Suprapubic skin (tissue), 4 donors: Measurements from ENCODE around the gene NDUFV2. TPM values are rescaled to one million over a fixed set of nuclear protein-coding genes. Genes with fewer than 3 reads are reported as not detected.
"Not testable (repeated sequence)": the region's sequence is repeated elsewhere in the genome, so short reads cannot be mapped to it uniquely, and the experiment has no call there.

Experiments
- DNase-seq, 2 donors: peaks; one replicate each; pipeline ENCODE4 v3.0.0-alpha.2; 2019; ENCODE audit warnings: low spot score in 2 of 2
- H3K27ac ChIP-seq: fragments of 200-600 bp; sonication (generic); one replicate; pipeline ENCODE4 v1.5.1; 2019
- H3K27me3 ChIP-seq: fragments of 200-600 bp; sonication (generic); one replicate; pipeline ENCODE4 v1.5.1; 2019
- H3K36me3 ChIP-seq: fragments of 200-600 bp; sonication (generic); one replicate; pipeline ENCODE4 v1.5.1; 2019
- H3K4me1 ChIP-seq: fragments of 200-600 bp; sonication (generic); one replicate; pipeline ENCODE4 v1.5.1; 2019
- H3K4me3 ChIP-seq: fragments of 200-600 bp; sonication (generic); one replicate; pipeline ENCODE4 v1.5.1; 2019; ENCODE audit warnings: mild to moderate bottlenecking
- H3K9me3 ChIP-seq: fragments of 200-600 bp; sonication (generic); one replicate; pipeline ENCODE4 v1.5.1; 2019
- CTCF ChIP-seq, 2 donors: fragments of 200-600 bp in 1 of 2; fragments of 450-650 bp in 1 of 2; sonication (generic) in 1 of 2; IDR thresholded peaks; one replicate each; pipeline ENCODE4 v1.5.1; 2016 to 2019; ENCODE audit warnings: antibody characterized with exemption in 2 of 2, mild to moderate bottlenecking in 1 of 2, moderate library complexity in 1 of 2
- EP300 ChIP-seq: sonication (generic); formaldehyde crosslinking; IDR thresholded peaks from one replicate; pipeline ENCODE4 v1.6.1; 2017; ENCODE audit warnings: antibody characterized with exemption
- POLR2A ChIP-seq, 2 donors: fragments of 450-650 bp; IDR thresholded peaks; one replicate each; pipeline ENCODE4 v1.6.1; 2017; ENCODE audit warnings: antibody characterized with exemption in 2 of 2, mild to moderate bottlenecking in 2 of 2, moderate library complexity in 2 of 2
- POLR2AphosphoS5 ChIP-seq, 3 donors: sonication (generic); formaldehyde crosslinking; IDR thresholded peaks; one replicate each; pipeline ENCODE4 v1.6.1; 2017; ENCODE audit warnings: antibody characterized with exemption in 3 of 3
- WGBS: methylation state at CpG from one replicate; pipeline ENCODE4 v1.1.5; 2018; 5-methylcytosine and 5-hydroxymethylcytosine counted together
- total RNA-seq, 4 donors: library from RNA; depleted of rRNA; stranded (reverse); fragments of >200 nt; gene quantifications; one replicate each; pipeline ENCODE4 v1.1.0, GENCODE V29; 2016

Gene NDUFV2
- total RNA-seq, 4 donors from 2014 or later, result 107 to 137 (median 124) TPM

GRCh38 chr18:9153256-9153655, 50.8 kb downstream of the NDUFV2 start:
- WGBS, result 84% methylated on average over 1 of the region's 1 CpG
- no peak for TF ChIP-seq POLR2A (IDR thresholded peaks at IDR 0.05)
- TF ChIP-seq EP300, result no peak
- TF ChIP-seq POLR2AphosphoS5 (IDR thresholded peaks at IDR 0.05), result no peak
- Histone ChIP-seq H3K27ac (no peak overlapping the region), H3K27me3 (no peaks in the 10 kb centered on the region), H3K36me3 (no peaks in the 10 kb centered on the region), H3K4me1 (peaks cover 58% of the 10 kb centered on the region), H3K4me3 (no peak overlapping the region), H3K9me3 (no peaks in the 10 kb centered on the region)
- DNase-seq, result no peak

DNA sequence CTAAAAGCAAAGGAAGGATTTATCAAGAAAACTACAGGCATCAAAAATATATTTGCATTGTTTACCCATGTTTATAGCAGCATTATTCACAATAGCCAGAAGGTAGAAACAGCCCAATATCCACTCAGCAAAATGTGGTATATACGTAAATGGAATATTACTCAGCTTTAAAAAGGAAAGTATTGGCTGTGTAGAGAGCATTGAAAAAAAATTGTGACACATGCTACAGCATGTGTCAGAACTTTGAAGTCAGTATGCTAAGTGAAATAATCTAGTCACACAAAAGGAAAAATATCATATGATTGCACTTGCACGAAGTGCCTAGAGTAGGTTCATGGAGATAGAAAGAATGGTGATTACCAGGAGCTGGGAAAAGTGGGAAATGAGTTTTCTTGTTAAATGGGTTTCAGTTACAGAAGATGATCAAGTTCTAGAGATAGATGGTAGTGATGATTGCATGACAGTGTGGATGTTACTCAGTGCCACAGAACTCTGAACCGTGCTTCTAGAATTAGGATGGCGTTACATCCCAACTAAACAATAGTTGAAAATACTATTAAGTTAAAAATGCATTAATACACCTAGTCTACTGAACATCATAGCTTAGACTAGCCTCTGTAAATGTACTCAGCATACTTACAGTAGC, 54.2 kb downstream of the NDUFV2 start:
- H3K27me3 ChIP-seq, result no peaks in the 10 kb centered on the region
- H3K4me3 ChIP-seq, result no peak overlapping the region
- TF ChIP-seq CTCF (IDR thresholded peaks at IDR 0.05) (no peak), POLR2AphosphoS5 (IDR thresholded peaks at IDR 0.05) (no peak), POLR2A (IDR thresholded peaks at IDR 0.05) (no peak), EP300 (no peak)
- 91% methylated on average over 4 of the region's 4 CpGs for WGBS
- DNase-seq, result no peak
- H3K27ac ChIP-seq, result no peak overlapping the region
- no peaks in the 10 kb centered on the region for H3K36me3 ChIP-seq
- H3K4me1 ChIP-seq, result peaks cover 39% of the 10 kb centered on the region
- no peaks in the 10 kb centered on the region for H3K9me3 ChIP-seq

DNA sequence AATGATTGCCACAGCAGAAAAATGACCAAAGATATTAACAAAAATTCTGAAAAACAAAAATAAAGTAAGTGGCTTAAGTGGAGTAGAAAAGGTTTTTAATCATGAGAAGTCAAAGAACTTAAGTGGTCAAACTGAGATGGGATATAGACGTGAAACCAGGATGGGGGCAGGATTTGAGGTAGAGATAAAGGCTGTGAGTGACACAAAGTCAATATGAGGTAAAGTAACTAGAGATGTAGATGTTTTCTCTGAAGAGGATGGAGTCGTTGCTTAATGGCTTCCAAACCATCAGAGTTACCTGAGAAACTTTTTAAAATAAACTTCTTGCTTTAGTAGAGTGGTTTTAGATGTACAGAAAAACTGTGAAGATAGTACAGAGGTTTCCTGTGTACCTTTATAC, 55.3 kb downstream of the NDUFV2 start:
- TF ChIP-seq CTCF (IDR thresholded peaks at IDR 0.05) (no peak), POLR2AphosphoS5 (IDR thresholded peaks at IDR 0.05) (no peak), POLR2A (IDR thresholded peaks at IDR 0.05) (no peak), EP300 (no peak)
- Histone ChIP-seq H3K27me3 (no peaks in the 10 kb centered on the region), H3K27ac (no peak overlapping the region), H3K4me1 (peaks cover 29% of the 10 kb centered on the region), H3K36me3 (no peaks in the 10 kb centered on the region), H3K9me3 (no peaks in the 10 kb centered on the region), H3K4me3 (no peak overlapping the region)
- DNase-seq, result no peak
- 63% methylated on average over 2 of the region's 2 CpGs for WGBS

GRCh38 chr18:9160014-9160413, 57.5 kb downstream of the NDUFV2 start:
- no peaks in the 10 kb centered on the region for H3K27me3 ChIP-seq
- H3K4me3 ChIP-seq, result no peak overlapping the region
- H3K36me3 ChIP-seq, result no peaks in the 10 kb centered on the region
- H3K9me3 ChIP-seq, result peaks cover 11% of the 10 kb centered on the region
- DNase-seq, result no peak
- no peak overlapping the region for H3K27ac ChIP-seq
- 91% methylated on average over 4 of the region's 4 CpGs for WGBS
- peaks cover 13% of the 10 kb centered on the region for H3K4me1 ChIP-seq
- no peak for TF ChIP-seq EP300

- H3K4me1 ChIP-seq, H3K27ac ChIP-seq, H3K36me3 ChIP-seq, H3K27me3 ChIP-seq, H3K4me3 ChIP-seq, DNase-seq: not testable (repeated sequence)
- H3K9me3 ChIP-seq, result peaks cover 11% of the 10 kb centered on the region
- WGBS, result 90% methylated on average over 4 of the region's 4 CpGs
These were observed 60.2 kb downstream of the NDUFV2 start for GRCh38 chr18:9162663-9163062.

DNA sequence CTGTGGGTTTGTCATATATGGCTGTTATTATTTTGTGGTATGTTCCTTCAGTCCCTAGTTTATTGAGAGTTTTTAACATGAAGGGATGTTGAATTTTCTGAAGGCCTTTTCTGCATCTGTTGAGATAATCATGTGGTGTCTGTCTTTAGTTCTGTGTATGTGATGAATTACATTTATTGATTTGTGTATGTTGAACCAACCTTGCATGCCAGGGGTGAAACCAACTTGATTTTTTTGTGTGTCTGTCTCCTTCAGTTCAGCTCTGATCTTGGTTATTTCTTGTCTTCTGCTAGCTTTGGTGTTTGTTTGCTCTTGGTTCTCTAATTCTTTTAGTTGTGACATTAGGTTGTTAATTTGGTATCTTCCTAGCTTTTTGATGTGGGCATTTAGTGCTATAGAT, 61.6 kb downstream of the NDUFV2 start:
- H3K36me3 ChIP-seq, H3K27ac ChIP-seq, H3K27me3 ChIP-seq, H3K4me1 ChIP-seq, DNase-seq, H3K4me3 ChIP-seq: not testable (repeated sequence)
- H3K9me3 ChIP-seq, result peaks cover 11% of the 10 kb centered on the region

DNA sequence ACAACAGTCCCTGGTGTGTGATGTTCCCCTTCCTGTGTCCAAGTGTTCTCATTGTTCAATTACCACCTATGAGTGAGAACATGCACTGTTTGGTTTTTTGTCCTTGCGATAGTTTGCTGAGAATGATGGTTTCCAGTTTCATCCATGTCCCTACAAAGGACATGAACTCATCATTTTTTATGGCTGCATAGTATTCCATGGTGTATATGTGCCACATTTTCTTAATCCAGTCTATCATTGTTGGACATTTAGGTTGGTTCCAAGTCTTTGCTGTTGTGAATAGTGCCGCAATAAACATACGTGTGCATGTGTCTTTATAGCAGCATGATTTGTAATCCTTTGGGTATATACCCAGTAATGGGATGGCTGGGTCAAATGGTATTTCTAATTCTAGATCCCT, 63.4 kb downstream of the NDUFV2 start:
- H3K27me3 ChIP-seq, H3K4me3 ChIP-seq, H3K27ac ChIP-seq, H3K4me1 ChIP-seq, DNase-seq, H3K36me3 ChIP-seq: not testable (repeated sequence)
- H3K9me3 ChIP-seq, result peaks cover 11% of the 10 kb centered on the region
- 100% methylated on average over 3 of the region's 3 CpGs for WGBS

- H3K27ac ChIP-seq, H3K9me3 ChIP-seq, H3K4me3 ChIP-seq, H3K36me3 ChIP-seq, DNase-seq, H3K27me3 ChIP-seq: not testable (repeated sequence)
- H3K4me1 ChIP-seq, result peaks cover 23% of the 10 kb centered on the region
- WGBS, result 88% methylated on average over 3 of the region's 3 CpGs
These were observed 67.0 kb downstream of the NDUFV2 start for GRCh38 chr18:9169515-9169914.

GRCh38 chr18:9171919-9172318, 69.4 kb downstream of the NDUFV2 start:
- DNase-seq, H3K27me3 ChIP-seq, H3K36me3 ChIP-seq, H3K4me3 ChIP-seq, H3K9me3 ChIP-seq, H3K27ac ChIP-seq: not testable (repeated sequence)
- 84% methylated on average over 3 of the region's 3 CpGs for WGBS
- H3K4me1 ChIP-seq, result peaks cover 28% of the 10 kb centered on the region
